SK-N-SH (cell line): ENCODE data around the gene NOLC1. TPM values are rescaled to one million over a fixed set of nuclear protein-coding genes. Genes with fewer than 3 reads are reported as not detected.

Experiments used
- CTCF ChIA-PET: fragments of 300-600, 350-600 bp; formaldehyde crosslinking; extraction: SDS; loops from one replicate; lab custom pipeline; 2021; lab: Yijun Ruan, JAX
- POLR2A ChIA-PET: fragments of 350-600 bp; sonication (Branson Sonifier 250); formaldehyde crosslinking; extraction: SDS; loops from one replicate; lab custom pipeline; 2020; ENCODE audit warnings: antibody characterized with exemption, inconsistent platforms; lab: Yijun Ruan, JAX
- DNase-seq: peaks from one replicate; pipeline ENCODE4 v3.0.0; 2012
- H2AFZ ChIP-seq: fragments of 200-600 bp; sonication (generic); 2 replicates; pipeline ENCODE4 v1.8.1; 2016; ENCODE audit warnings: antibody characterized with exemption, mild to moderate bottlenecking, low read depth
- H3F3A ChIP-seq: fragments of 200-600 bp; sonication (generic); replicated peaks from 2 replicates; pipeline ENCODE3; 2016; ENCODE audit warnings: antibody characterized with exemption, mild to moderate bottlenecking; ENCODE audit not compliant: insufficient read depth
- H3K27ac ChIP-seq, 2 experiments: fragments of 200-500 bp in 1 of 2; fragments of 200-600 bp in 1 of 2; sonication (Bioruptor generic) in 1 of 2; sonication (generic), shearing (Covaris generic) in 1 of 2; 2 replicates each; pipeline versions ENCODE4 v1.5.1 to v1.6.1; 2014 to 2016; ENCODE audit warnings: low read depth in 2 of 2, inconsistent platforms in 1 of 2, low read length in 1 of 2, mild to moderate bottlenecking in 1 of 2, mixed read lengths in 1 of 2
- H3K27me3 ChIP-seq: fragments of 200-600 bp; sonication (generic), shearing (Covaris generic); 2 replicates; pipeline ENCODE4 v1.6.1; 2016; ENCODE audit warnings: mixed run types; ENCODE audit not compliant: insufficient read depth
- H3K36me3 ChIP-seq, 2 experiments: fragments of 200-500 bp in 1 of 2; fragments of 200-600 bp in 1 of 2; sonication (Bioruptor generic) in 1 of 2; sonication (generic) in 1 of 2; replicated peaks in 1 of 2; 2 replicates each; pipeline versions ENCODE3 to v1.5.1; 2014 to 2016; ENCODE audit warnings: low read length in 1 of 2, mild to moderate bottlenecking in 1 of 2; ENCODE audit not compliant: insufficient read depth in 2 of 2, control insufficient read depth in 1 of 2
- H3K4me1 ChIP-seq, 2 experiments: fragments of 200-500 bp in 1 of 2; fragments of 200-600 bp in 1 of 2; sonication (Bioruptor generic) in 1 of 2; sonication (generic), shearing (Covaris generic) in 1 of 2; 2 replicates each; pipeline versions ENCODE4 v1.5.1 to v1.6.1; 2014 to 2016; ENCODE audit warnings: low read depth in 1 of 2, low read length in 1 of 2, mixed run types in 1 of 2; ENCODE audit not compliant: insufficient read depth in 2 of 2, control insufficient read depth in 1 of 2
- H3K4me2 ChIP-seq: fragments of 200-600 bp; sonication (generic), shearing (Covaris generic); 2 replicates; pipeline ENCODE4 v1.6.1; 2017; ENCODE audit warnings: mixed run types
- H3K4me3 ChIP-seq, 2 experiments: fragments of 200-500 bp in 1 of 2; fragments of 200-600 bp in 1 of 2; sonication (Bioruptor generic) in 1 of 2; sonication (generic), shearing (Covaris generic) in 1 of 2; 2 replicates each; pipeline versions ENCODE4 v1.5.1 to v1.8.1; 2014 to 2016; ENCODE audit warnings: low read depth in 2 of 2, inconsistent platforms in 1 of 2, low read length in 1 of 2, mild to moderate bottlenecking in 1 of 2, mixed read lengths in 1 of 2, moderate library complexity in 1 of 2
- H3K79me2 ChIP-seq: fragments of 200-600 bp; sonication (generic); 2 replicates; pipeline ENCODE4 v1.8.1; 2017; ENCODE audit warnings: mild to moderate bottlenecking; ENCODE audit not compliant: insufficient read depth
- H3K9ac ChIP-seq: fragments of 200-600 bp; sonication (generic); 2 replicates; pipeline ENCODE4 v1.6.1; 2017; ENCODE audit warnings: mixed run types
- H3K9me2 ChIP-seq: fragments of 200-600 bp; sonication (generic); 2 replicates; pipeline ENCODE4 v1.6.1; 2017; ENCODE audit warnings: mixed run types
- H3K9me3 ChIP-seq: fragments of 200-600 bp; sonication (generic); 2 replicates; pipeline ENCODE4 v1.6.1; 2017; ENCODE audit warnings: mixed run types, mild to moderate bottlenecking, moderate library complexity
- H4K20me1 ChIP-seq: fragments of 200-600 bp; sonication (generic); 2 replicates; pipeline ENCODE4 v1.6.1; 2017; ENCODE audit warnings: mild to moderate bottlenecking, mixed run types; ENCODE audit not compliant: insufficient read depth
- CHD2 ChIP-seq: fragments of 150-350 bp; IDR thresholded peaks from 2 replicates; pipeline ENCODE4 v1.6.1; 2018; ENCODE audit warnings: low read length; ENCODE audit not compliant: partially characterized antibody
- EP300 ChIP-seq, 2 experiments: IDR thresholded peaks; 2 replicates each; pipeline versions ENCODE4 v1.4.0 to v1.6.1; 2012; ENCODE audit warnings: borderline replicate concordance in 1 of 2, low read depth in 1 of 2, low read length in 1 of 2
- NFIC ChIP-seq: IDR thresholded peaks from 2 replicates; pipeline ENCODE4 v1.4.0; 2012; ENCODE audit warnings: borderline replicate concordance
- PBX3 ChIP-seq: IDR thresholded peaks from 2 replicates; pipeline ENCODE4; 2012
- POLR2AphosphoS5 ChIP-seq: IDR thresholded peaks from 2 replicates; pipeline ENCODE4 v1.6.1; 2012; ENCODE audit warnings: low read depth, low read length
- RFX5 ChIP-seq: IDR thresholded peaks from 2 replicates; pipeline ENCODE4 v1.6.1; 2012; ENCODE audit warnings: mild to moderate bottlenecking, improper control_type of control experiment, low read length
- SIN3A ChIP-seq: IDR thresholded peaks from 2 replicates; pipeline ENCODE4 v1.6.1; 2012; ENCODE audit warnings: low read depth, mild to moderate bottlenecking, low read length, moderate library complexity, borderline replicate concordance
- TEAD4 ChIP-seq: IDR thresholded peaks from 2 replicates; pipeline ENCODE4 v1.4.0; 2012; ENCODE audit warnings: mild to moderate bottlenecking, borderline replicate concordance; ENCODE audit not compliant: insufficient read depth
- USF2 ChIP-seq: fragments of 150-350 bp; IDR thresholded peaks from 2 replicates; pipeline ENCODE4 v1.6.1; 2017; ENCODE audit warnings: antibody characterized with exemption, low read length, low read depth, borderline replicate concordance
- WGBS: methylation state at CpG from one replicate; pipeline ENCODE4 v1.1.6; 2017; ENCODE audit warnings: low lambda C conversion rate; 5-methylcytosine and 5-hydroxymethylcytosine counted together
- polyA plus RNA-seq, 3 experiments: library from polyadenylated mRNA; depleted of rRNA; stranded (reverse); fragments of >200 nt; gene quantifications; 2 replicates each; pipeline ENCODE4 v1.2.3, GENCODE V29; 2012
- TF ChIP-seq, protein P1 (sequence below): fragments of 150-350 bp; IDR thresholded peaks from 2 replicates; pipeline ENCODE4 v1.6.1; 2016; ENCODE audit warnings: mild to moderate bottlenecking, low read depth, low read length

The NOLC1 gene
- polyA plus RNA-seq, 1 of the 3 experiments (the other 2 are of a cell fraction): 71.8 TPM

- Histone ChIP-seq H3K4me2 (peak overlapping the region; percentile 94), H3K79me2 (peaks cover 57% of the 10 kb centered on the region), H3F3A (peaks cover 23% of the 10 kb centered on the region), H4K20me1 (no peaks in the 10 kb centered on the region), H3K9me3 (no peaks in the 10 kb centered on the region), H3K4me3 (peak overlapping the region; percentile 84 to 86), H3K27ac (peak overlapping the region; percentile 86 to 99), H3K9ac (peak overlapping the region; percentile 84), H3K27me3 (no peaks in the 10 kb centered on the region), H3K36me3 (no peaks in the 10 kb centered on the region), H2AFZ (no peak overlapping the region), H3K9me2 (no peaks in the 10 kb centered on the region), H3K4me1 (peaks cover 45 to 55% of the 10 kb centered on the region in 2 experiments)
- 2% methylated on average over 12 of the region's 22 CpGs for WGBS
- DNase-seq: peak; percentile 84
- ChIA-PET POLR2A (interaction anchor here (0.6 to 1.4 kb wide), 2 partner anchors 32 to 275 kb away, joined by 3 read pairs; no protein-coding TSS in a partner anchor), CTCF (interaction anchor here (1.2 to 1.4 kb wide), 3 partner anchors 12 to 281 kb away, joined by 3 to 4 read pairs (median 3); no protein-coding TSS in a partner anchor)
- TF ChIP-seq, protein P1, sequence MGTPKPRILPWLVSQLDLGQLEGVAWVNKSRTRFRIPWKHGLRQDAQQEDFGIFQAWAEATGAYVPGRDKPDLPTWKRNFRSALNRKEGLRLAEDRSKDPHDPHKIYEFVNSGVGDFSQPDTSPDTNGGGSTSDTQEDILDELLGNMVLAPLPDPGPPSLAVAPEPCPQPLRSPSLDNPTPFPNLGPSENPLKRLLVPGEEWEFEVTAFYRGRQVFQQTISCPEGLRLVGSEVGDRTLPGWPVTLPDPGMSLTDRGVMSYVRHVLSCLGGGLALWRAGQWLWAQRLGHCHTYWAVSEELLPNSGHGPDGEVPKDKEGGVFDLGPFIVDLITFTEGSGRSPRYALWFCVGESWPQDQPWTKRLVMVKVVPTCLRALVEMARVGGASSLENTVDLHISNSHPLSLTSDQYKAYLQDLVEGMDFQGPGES: 0 out of 2 replicates have a peak, but pooled peaks have one; percentile 30
- TF ChIP-seq RFX5 (peak; percentile 67; the same call in 1 of the 2 replicates), NFIC (no peak), CHD2 (no peak), SIN3A (no peak), POLR2AphosphoS5 (peak; percentile 39; the same call in 1 of the 2 replicates), EP300 (IDR thresholded peaks at IDR 0.05; ENCODE audit: borderline replicate concordance in 1 of 2, low read depth in 1 of 2, low read length in 1 of 2) (0 out of 4 replicates have a peak, but pooled peaks of 1 of the 2 experiments have one; percentile 11), PBX3 (0 out of 2 replicates have a peak, but pooled peaks have one; percentile 4), USF2 (no peak), TEAD4 (peak; percentile 87; the same call in 1 of the 2 replicates)
Measured at GRCh38 chr10:102119417-102120141, 32.6 kb upstream of the NOLC1 start.
